ENCODE data around the gene DYSF.

GRCh38 chr2:71546777-71547281 lies 93.5 kb downstream of the DYSF start:
- no peak for TF ChIP-seq CTCF (conservative IDR thresholded peaks at IDR 0.05)
- TF ChIP-seq ZFX (IDR thresholded peaks at IDR 0.05), result no peak

All from C4-2B (cell line).